ENCODE results near the gene RAD23B.
A peak's percentile ranks its signal among the peaks of the same experiment; 100 is the strongest.

The RAD23B gene

GRCh38 chr9:107337676-107338590 lies 54.9 kb downstream of the RAD23B start:
- DNase-seq = no peak

GRCh38 chr9:107338911-107339659 lies 56.0 kb downstream of the RAD23B start:
- no peak for DNase-seq

- peak; percentile 35 for DNase-seq
Observed at GRCh38 chr9:107340920-107341632, 58.0 kb downstream of the RAD23B start.

GRCh38 chr9:107342476-107343161 lies 59.5 kb downstream of the RAD23B start:
- no peak for DNase-seq

GRCh38 chr9:107345327-107345726 lies 62.2 kb downstream of the RAD23B start:
- no peak for DNase-seq

- no peak for DNase-seq
Observed at GRCh38 chr9:107348836-107349235, 65.8 kb downstream of the RAD23B start.

GRCh38 chr9:107350443-107350842 lies 67.4 kb downstream of the RAD23B start:
- no peak for DNase-seq

- DNase-seq = no peak
Observed at GRCh38 chr9:107351382-107352045, 68.4 kb downstream of the RAD23B start.

- DNase-seq = no peak
Observed at GRCh38 chr9:107355394-107355793, 72.3 kb downstream of the RAD23B start.

GRCh38 chr9:107358986-107359385 lies 75.9 kb downstream of the RAD23B start:
- peak; percentile 51 for DNase-seq

GRCh38 chr9:107360098-107360497 lies 77.0 kb downstream of the RAD23B start:
- no peak for DNase-seq

- DNase-seq = no peak
Observed at GRCh38 chr9:107361816-107362215, 78.7 kb downstream of the RAD23B start.

GRCh38 chr9:107363516-107364152 lies 80.6 kb downstream of the RAD23B start:
- DNase-seq = no peak

- DNase-seq = no peak
Observed at GRCh38 chr9:107367727-107368502, 84.8 kb downstream of the RAD23B start.

GRCh38 chr9:107368696-107369095 lies 85.6 kb downstream of the RAD23B start:
- DNase-seq = no peak

- no peak for DNase-seq
Observed at GRCh38 chr9:107373809-107374208, 90.7 kb downstream of the RAD23B start.

GRCh38 chr9:107375001-107375400 lies 91.9 kb downstream of the RAD23B start:
- DNase-seq = no peak

GRCh38 chr9:107375651-107376369 lies 92.7 kb downstream of the RAD23B start:
- DNase-seq = no peak

GRCh38 chr9:107378006-107378405 lies 94.9 kb downstream of the RAD23B start:
- DNase-seq = no peak
